HG03439 (cell line): ENCODE measurements around the gene CGN.
"Not testable (repeated sequence)": the region's sequence is repeated elsewhere in the genome, so short reads cannot be mapped to it uniquely, and the experiment has no call there.

Experiments
- ATAC-seq: cut with Tn5 transposase; IDR thresholded peaks from one replicate; pipeline ENCODE4 v1.9.1; 2021; ENCODE audit warnings: mild to moderate bottlenecking, moderate library complexity; ENCODE audit not compliant: unreplicated experiment

The CGN gene

GRCh38 chr1:151522427-151522826 lies 11.2 kb downstream of the CGN start:
- ATAC-seq = not testable (repeated sequence)

- ATAC-seq = no peak
Observed at GRCh38 chr1:151523326-151523725, 12.1 kb downstream of the CGN start.

- no peak for ATAC-seq
Observed at GRCh38 chr1:151524736-151525135, 13.5 kb downstream of the CGN start.

- no peak for ATAC-seq
Observed at GRCh38 chr1:151526735-151527525, 15.7 kb downstream of the CGN start.

- no peak for ATAC-seq
Observed at GRCh38 chr1:151529211-151529702, 18.1 kb downstream of the CGN start.

GRCh38 chr1:151529781-151530180 lies 18.6 kb downstream of the CGN start:
- ATAC-seq = no peak

GRCh38 chr1:151530461-151530860 lies 19.3 kb downstream of the CGN start:
- ATAC-seq = no peak

GRCh38 chr1:151533870-151534269 lies 22.7 kb downstream of the CGN start:
- no peak for ATAC-seq

GRCh38 chr1:151534662-151535278 lies 23.6 kb downstream of the CGN start:
- ATAC-seq = no peak

- ATAC-seq = no peak
Observed at GRCh38 chr1:151535326-151536271, 24.4 kb downstream of the CGN start.

- no peak for ATAC-seq
Observed at GRCh38 chr1:151536499-151536898, 25.3 kb downstream of the CGN start.

GRCh38 chr1:151537112-151537511 lies 25.9 kb downstream of the CGN start:
- no peak for ATAC-seq

GRCh38 chr1:151539321-151540020 lies 28.3 kb downstream of the CGN start:
- ATAC-seq = peak; percentile 39

- ATAC-seq = peak; percentile 93
Observed at GRCh38 chr1:151540021-151540981, 29.1 kb downstream of the CGN start, which contains the start of gene TUFT1. TSS of gene TUFT1 (plus strand) at chr1:151540309. CDS start at chr1:151540367, 58 bp downstream.

GRCh38 chr1:151540982-151541377 lies 29.8 kb downstream of the CGN start:
- no peak for ATAC-seq

GRCh38 chr1:151541752-151542151 lies 30.6 kb downstream of the CGN start:
- ATAC-seq = no peak

GRCh38 chr1:151542710-151543129 lies 31.5 kb downstream of the CGN start:
- ATAC-seq = no peak

GRCh38 chr1:151545542-151545941 lies 34.4 kb downstream of the CGN start:
- no peak for ATAC-seq
